ENCODE data around the gene HP. TPM values are rescaled to one million over a fixed set of nuclear protein-coding genes. Genes with fewer than 3 reads are reported as not detected.

Gene HP
- total and polyA plus RNA-seq, 2 of the 13 experiments (the other 11 are each of a cell fraction or from before 2014, with no cell fraction given): 387 to 524 TPM

DNA sequence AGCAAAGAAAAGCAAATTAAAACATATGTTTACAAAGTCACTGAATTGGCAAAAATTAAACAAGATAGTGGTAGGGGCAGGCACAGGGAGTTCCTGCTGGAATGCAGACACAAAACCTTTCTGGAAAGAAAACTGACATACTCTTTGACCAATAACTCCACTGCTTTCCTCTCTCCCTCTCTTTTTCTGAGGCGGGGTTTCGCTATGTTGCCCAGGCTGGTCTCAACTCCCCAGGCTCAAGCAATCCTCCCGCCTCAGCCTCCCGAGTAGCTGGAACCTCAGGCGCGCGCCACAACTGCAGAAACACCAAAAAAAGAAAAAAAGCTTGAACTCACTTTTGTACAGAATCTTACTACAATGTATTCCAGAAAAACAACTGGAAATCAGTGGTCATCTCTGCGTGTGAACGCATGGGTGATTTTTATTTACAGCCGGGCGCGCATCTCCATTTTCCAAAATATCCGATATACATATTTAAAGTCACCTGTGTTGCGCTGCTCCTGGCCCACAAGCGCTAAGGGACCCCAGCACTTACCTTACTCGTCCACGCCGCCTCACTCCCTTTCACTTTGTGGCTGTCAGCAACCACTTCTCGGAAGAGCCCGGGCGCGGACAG, 38.6 kb downstream of the HP start (continued):
- TF ChIP-seq, protein P1, sequence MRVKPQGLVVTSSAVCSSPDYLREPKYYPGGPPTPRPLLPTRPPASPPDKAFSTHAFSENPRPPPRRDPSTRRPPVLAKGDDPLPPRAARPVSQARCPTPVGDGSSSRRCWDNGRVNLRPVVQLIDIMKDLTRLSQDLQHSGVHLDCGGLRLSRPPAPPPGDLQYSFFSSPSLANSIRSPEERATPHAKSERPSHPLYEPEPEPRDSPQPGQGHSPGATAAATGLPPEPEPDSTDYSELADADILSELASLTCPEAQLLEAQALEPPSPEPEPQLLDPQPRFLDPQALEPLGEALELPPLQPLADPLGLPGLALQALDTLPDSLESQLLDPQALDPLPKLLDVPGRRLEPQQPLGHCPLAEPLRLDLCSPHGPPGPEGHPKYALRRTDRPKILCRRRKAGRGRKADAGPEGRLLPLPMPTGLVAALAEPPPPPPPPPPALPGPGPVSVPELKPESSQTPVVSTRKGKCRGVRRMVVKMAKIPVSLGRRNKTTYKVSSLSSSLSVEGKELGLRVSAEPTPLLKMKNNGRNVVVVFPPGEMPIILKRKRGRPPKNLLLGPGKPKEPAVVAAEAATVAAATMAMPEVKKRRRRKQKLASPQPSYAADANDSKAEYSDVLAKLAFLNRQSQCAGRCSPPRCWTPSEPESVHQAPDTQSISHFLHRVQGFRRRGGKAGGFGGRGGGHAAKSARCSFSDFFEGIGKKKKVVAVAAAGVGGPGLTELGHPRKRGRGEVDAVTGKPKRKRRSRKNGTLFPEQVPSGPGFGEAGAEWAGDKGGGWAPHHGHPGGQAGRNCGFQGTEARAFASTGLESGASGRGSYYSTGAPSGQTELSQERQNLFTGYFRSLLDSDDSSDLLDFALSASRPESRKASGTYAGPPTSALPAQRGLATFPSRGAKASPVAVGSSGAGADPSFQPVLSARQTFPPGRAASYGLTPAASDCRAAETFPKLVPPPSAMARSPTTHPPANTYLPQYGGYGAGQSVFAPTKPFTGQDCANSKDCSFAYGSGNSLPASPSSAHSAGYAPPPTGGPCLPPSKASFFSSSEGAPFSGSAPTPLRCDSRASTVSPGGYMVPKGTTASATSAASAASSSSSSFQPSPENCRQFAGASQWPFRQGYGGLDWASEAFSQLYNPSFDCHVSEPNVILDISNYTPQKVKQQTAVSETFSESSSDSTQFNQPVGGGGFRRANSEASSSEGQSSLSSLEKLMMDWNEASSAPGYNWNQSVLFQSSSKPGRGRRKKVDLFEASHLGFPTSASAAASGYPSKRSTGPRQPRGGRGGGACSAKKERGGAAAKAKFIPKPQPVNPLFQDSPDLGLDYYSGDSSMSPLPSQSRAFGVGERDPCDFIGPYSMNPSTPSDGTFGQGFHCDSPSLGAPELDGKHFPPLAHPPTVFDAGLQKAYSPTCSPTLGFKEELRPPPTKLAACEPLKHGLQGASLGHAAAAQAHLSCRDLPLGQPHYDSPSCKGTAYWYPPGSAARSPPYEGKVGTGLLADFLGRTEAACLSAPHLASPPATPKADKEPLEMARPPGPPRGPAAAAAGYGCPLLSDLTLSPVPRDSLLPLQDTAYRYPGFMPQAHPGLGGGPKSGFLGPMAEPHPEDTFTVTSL (CRISPR knock-in tag; IDR thresholded peaks at IDR 0.05; ENCODE audit: borderline replicate concordance): no peak
- TF ChIP-seq TGIF2 (CRISPR knock-in tag; IDR thresholded peaks at IDR 0.05) (no peak), IKZF1 (IDR thresholded peaks at IDR 0.05) (no peak), ZNF12 (CRISPR knock-in tag; IDR thresholded peaks at IDR 0.05) (no peak), ZNF564 (CRISPR knock-in tag; IDR thresholded peaks at IDR 0.05) (no peak; the same call in 1 of the 2 replicates), ZNF570 (CRISPR knock-in tag; IDR thresholded peaks at IDR 0.05; ENCODE audit: borderline replicate concordance) (0 out of 2 replicates have a peak, but pooled peaks have one; percentile 36), MBNL3 (CRISPR knock-in tag; conservative IDR thresholded peaks at IDR 0.05) (no peak), ZNF879 (CRISPR knock-in tag; IDR thresholded peaks at IDR 0.05) (no peak), ZNF138 (CRISPR knock-in tag; IDR thresholded peaks at IDR 0.05; ENCODE audit: low read depth) (no peak; the same call in 1 of the 2 replicates)
- TF ChIP-seq, protein P2, sequence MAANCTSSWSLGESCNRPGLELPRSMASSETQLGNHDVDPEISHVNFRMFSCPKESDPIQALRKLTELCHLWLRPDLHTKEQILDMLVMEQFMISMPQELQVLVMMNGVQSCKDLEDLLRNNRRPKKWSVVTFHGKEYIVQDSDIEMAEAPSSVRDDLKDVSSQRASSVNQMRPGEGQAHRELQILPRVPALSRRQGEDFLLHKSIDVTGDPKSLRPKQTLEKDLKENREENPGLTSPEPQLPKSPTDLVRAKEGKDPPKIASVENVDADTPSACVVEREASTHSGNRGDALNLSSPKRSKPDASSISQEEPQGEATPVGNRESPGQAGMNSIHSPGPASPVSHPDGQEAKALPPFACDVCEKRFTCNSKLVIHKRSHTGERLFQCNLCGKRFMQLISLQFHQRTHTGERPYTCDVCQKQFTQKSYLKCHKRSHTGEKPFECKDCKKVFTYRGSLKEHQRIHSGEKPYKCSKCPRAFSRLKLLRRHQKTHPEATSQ (CRISPR knock-in tag; IDR thresholded peaks at IDR 0.05; ENCODE audit: borderline replicate concordance): no peak
- TF ChIP-seq, protein P3, sequence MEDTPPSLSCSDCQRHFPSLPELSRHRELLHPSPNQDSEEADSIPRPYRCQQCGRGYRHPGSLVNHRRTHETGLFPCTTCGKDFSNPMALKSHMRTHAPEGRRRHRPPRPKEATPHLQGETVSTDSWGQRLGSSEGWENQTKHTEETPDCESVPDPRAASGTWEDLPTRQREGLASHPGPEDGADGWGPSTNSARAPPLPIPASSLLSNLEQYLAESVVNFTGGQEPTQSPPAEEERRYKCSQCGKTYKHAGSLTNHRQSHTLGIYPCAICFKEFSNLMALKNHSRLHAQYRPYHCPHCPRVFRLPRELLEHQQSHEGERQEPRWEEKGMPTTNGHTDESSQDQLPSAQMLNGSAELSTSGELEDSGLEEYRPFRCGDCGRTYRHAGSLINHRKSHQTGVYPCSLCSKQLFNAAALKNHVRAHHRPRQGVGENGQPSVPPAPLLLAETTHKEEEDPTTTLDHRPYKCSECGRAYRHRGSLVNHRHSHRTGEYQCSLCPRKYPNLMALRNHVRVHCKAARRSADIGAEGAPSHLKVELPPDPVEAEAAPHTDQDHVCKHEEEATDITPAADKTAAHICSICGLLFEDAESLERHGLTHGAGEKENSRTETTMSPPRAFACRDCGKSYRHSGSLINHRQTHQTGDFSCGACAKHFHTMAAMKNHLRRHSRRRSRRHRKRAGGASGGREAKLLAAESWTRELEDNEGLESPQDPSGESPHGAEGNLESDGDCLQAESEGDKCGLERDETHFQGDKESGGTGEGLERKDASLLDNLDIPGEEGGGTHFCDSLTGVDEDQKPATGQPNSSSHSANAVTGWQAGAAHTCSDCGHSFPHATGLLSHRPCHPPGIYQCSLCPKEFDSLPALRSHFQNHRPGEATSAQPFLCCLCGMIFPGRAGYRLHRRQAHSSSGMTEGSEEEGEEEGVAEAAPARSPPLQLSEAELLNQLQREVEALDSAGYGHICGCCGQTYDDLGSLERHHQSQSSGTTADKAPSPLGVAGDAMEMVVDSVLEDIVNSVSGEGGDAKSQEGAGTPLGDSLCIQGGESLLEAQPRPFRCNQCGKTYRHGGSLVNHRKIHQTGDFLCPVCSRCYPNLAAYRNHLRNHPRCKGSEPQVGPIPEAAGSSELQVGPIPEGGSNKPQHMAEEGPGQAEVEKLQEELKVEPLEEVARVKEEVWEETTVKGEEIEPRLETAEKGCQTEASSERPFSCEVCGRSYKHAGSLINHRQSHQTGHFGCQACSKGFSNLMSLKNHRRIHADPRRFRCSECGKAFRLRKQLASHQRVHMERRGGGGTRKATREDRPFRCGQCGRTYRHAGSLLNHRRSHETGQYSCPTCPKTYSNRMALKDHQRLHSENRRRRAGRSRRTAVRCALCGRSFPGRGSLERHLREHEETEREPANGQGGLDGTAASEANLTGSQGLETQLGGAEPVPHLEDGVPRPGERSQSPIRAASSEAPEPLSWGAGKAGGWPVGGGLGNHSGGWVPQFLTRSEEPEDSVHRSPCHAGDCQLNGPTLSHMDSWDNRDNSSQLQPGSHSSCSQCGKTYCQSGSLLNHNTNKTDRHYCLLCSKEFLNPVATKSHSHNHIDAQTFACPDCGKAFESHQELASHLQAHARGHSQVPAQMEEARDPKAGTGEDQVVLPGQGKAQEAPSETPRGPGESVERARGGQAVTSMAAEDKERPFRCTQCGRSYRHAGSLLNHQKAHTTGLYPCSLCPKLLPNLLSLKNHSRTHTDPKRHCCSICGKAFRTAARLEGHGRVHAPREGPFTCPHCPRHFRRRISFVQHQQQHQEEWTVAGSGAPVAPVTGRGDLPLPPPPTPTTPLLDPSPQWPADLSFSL (CRISPR knock-in tag; IDR thresholded peaks at IDR 0.05): no peak
- TF ChIP-seq, protein P4, sequence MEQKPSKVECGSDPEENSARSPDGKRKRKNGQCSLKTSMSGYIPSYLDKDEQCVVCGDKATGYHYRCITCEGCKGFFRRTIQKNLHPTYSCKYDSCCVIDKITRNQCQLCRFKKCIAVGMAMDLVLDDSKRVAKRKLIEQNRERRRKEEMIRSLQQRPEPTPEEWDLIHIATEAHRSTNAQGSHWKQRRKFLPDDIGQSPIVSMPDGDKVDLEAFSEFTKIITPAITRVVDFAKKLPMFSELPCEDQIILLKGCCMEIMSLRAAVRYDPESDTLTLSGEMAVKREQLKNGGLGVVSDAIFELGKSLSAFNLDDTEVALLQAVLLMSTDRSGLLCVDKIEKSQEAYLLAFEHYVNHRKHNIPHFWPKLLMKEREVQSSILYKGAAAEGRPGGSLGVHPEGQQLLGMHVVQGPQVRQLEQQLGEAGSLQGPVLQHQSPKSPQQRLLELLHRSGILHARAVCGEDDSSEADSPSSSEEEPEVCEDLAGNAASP (CRISPR knock-in tag; IDR thresholded peaks at IDR 0.05; ENCODE audit: borderline replicate concordance): no peak

Measured in HepG2 (cell line).